GM18502 (cell line): Measurements from ENCODE around the gene ZNF692.
"Not testable (repeated sequence)": the region's sequence is repeated elsewhere in the genome, so short reads cannot be mapped to it uniquely, and the experiment has no call there.

Experiments used
- ATAC-seq: cut with Tn5 transposase; IDR thresholded peaks from one replicate; pipeline ENCODE4 v1.9.1; 2021; ENCODE audit warnings: mild to moderate bottlenecking; ENCODE audit not compliant: unreplicated experiment, poor library complexity

The ZNF692 gene

DNA sequence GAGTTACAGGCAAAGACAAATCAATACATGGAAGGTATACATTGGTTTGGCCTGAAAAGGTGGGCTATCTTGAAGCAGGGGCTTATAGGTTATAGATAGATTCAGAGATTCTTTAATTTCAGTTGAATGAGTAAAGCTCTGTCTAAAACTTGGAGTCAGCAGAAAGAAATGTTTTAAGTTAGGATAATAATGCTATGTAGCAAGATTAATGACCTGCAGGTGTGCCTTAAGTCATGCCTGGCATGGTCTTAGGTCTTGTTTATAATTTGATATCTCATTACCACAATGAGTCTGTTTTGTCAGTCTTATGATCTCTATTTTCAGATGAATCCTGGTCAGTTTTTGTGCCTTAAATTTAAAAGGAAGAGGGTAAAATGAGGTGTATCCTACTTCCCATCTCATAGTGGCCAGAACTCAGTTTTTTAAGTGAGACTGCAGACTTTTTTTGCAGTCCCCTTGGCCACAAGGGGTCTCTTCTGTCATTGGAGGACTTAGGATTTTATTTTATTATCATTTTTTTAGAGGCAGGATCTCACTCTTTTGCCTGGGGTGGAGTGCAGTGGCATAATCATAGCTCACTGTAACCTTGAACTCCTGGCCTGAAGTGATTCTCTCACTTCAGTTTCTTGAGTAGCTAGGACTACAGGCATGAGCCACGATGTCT, 25.9 kb upstream of the ZNF692 start:
- ATAC-seq = no peak

DNA sequence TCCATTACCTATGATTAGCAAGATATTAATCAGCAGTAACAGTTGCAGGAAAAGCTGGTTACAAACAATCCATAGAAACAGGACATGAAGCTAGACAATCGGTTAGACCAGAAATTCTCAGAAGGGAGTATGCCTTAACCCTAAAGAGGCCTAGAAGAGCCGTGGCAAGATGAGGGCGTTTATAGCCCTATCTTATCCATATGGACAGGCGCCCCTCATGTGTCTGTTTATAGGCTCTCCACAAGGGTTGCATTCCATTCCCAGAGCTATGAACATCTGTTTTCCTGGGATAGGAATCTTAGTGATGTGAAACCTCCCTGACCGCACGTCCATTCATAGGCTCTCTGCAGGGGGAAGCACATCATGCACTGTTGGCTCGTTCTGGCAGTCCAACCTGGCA, 23.5 kb upstream of the ZNF692 start:
- not testable (repeated sequence) for ATAC-seq

DNA sequence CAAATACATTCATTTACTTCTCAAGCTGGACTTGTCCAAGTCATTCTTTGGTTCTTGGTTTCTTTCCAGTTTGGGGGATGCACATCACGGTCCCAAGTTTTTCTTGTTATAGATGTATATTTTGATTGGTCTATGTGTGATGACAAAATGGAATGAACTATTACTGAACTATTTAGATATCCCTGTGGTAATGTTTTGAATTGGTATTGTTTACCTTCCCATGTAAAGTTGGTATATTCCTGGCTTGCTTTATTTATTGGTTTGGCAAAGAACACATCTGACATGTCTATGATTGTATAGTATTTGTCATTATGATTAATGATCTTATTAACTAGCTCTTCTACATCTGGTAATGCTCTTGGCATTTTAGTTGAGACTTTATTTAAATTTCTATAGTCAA, 22.4 kb upstream of the ZNF692 start:
- ATAC-seq = no peak

DNA sequence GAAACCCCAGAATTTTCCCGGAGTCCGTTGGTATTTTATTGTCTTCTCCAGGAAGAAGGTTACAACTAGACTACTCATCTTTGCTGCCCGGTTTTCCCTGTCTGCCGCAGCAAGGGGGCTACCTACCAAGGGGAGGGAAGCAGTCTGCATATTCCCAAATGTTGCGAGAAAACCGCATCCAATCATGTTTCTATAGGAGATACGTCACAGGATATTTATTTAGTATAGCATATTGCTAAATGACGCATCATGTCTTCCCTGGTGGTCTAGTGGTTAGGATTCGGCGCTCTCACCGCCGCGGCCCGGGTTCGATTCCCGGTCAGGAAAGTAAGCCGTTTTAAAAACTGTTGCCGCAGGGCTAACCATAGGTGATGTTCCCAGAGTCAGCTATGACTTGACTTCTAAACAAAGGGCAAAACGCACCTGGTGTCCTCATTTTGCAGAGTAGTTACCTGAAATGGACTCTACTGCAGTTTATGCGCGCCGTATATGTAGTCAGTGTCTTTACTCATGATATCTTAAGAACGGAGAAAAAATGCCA, 15.2 kb upstream of the ZNF692 start:
- peak; percentile 74 for ATAC-seq

DNA sequence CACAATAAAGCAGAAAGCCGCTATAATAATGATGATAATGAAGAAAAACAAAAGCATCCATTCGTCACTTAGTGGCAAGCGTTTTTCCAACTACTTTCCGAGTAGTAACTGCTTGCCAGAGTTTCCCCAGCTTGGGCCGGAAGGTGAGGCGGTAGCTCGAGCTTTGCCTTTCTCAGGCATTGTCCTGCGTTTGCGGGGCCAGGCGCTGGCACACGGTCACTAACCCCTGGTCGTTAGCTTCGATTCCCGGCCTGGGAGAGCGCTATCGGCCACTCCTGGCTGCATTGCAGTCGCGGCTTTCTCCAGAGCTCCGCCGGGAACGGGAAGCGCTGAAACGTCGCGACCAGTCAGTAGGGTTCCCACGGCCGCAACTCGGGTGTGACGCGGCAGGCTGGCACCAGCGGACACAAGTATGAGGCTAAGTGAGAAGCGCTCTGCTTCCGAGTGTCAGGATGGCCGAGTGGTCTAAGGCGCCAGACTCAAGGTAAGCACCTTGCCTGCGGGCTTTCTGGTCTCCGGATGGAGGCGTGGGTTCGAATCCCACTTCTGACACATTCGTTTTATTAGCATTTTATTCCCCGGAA, 14.6 kb upstream of the ZNF692 start:
- ATAC-seq = peak; percentile 78

DNA sequence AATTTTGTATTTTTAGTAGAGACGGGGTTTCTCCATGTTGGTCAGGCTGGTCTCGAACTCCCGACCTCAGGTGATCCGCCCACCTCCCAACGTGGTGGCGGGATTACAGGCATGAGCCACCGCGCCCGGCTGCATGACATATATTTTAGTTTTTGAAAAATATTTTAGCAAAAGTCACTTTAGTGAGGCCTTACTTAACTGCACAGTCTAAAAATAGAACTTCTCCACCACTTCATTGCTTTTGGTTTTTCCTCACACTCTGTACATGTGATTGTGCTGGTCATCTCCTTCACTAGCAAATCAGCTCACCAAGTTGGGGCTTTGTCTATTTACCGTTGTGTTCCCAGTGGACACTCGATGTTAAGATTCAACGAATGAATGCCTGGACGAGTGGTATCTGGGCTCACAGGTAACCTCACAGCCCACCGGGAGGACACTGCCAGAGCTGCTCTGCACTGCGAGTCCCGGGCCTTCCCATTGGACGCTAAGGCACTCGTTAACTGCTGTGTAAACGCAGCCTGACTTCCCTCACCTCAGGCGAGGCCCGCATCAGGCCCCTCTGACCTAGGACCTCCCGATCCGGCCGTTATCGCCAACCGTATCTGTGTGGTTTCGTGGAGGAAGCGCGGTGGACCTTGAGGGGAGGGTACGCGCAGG, 14.0 kb upstream of the ZNF692 start:
- peak; percentile 49 for ATAC-seq

DNA sequence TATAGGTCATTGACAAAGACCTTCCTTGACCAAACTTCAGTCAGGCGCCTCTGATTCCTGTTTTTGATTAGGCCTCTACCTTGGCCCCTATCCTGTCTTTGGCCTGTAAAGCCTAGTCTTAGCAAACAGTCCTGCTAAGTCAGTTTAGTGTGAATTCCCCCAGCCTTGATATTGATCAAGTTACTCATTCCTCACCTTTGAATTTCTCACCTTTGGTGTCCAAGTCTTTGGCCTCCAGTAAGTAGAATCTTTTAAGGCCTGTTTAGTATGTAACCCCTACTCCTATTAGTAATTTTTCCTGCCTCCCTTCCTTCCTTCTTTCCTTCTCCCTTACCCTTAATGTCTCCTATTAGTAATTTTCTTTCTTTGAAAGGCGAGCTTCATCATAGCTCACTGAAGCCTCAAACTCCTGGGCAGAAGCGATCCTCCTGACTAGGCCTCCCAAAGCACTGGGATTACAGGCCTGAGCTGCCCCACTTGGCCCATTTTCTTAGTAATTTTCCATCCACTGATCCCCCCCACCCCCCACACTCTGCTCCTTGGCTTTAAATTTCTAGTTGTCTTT, 13.0 kb upstream of the ZNF692 start:
- ATAC-seq = no peak

DNA sequence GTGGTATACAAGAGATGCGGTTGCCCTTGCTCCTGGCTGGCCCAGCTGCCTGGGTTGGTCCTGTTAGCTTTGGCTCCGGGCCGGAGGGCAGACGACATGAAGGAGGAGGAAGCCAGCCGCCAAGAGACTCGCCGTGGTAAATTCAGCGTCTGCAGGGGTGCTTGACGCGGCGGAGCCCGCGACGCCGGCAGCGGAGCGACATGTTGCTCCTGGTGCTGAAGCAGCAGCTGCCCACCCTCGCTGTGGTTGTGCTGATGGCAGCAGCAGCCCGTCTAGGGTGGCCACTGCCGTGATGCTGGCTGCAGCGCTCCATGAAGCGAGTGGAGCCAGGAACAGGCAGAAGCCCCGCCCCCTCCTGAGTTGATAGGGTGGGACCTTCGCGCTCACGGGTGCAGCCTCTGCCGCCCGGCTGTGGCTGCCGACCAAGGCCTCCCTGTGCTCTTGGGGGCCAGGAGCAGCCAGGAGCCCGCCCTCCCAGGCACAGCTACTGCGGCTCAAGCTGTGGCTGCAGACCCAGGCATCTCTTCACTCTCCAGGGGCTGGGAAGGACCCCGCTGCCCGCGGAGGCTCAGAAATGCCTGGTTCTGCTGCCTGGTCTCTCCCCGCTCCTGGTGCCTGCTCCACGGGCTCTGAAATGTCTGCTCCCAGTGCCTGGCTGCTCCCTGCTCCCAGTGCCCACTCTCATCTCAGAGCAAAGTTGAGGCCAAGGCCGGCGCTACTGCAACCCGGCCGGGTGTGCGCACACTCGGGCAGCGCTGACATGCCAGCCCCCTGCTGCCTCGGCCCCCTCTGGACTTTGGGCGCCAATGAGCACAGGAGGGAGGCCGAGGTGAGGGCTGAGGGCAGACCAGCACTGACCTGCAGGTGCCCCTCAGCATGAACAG, 4.4 kb upstream of the ZNF692 start:
- ATAC-seq = peak; percentile 71

DNA sequence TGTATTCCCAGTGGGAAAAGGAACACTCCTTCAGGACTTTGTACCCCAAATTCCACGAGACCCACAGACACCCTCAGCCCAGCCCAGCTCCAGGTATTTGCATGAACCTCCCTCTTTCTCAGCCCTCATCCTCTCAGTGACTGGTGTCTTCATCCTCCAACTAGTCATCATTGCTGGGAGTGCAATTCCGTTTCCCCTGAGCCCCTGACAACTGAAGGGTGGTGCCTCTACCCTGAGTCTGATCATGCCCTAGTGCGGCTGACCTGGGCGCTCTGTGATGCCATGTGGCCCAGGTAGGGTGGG, 3.8 kb upstream of the ZNF692 start:
- peak; percentile 9 for ATAC-seq

DNA sequence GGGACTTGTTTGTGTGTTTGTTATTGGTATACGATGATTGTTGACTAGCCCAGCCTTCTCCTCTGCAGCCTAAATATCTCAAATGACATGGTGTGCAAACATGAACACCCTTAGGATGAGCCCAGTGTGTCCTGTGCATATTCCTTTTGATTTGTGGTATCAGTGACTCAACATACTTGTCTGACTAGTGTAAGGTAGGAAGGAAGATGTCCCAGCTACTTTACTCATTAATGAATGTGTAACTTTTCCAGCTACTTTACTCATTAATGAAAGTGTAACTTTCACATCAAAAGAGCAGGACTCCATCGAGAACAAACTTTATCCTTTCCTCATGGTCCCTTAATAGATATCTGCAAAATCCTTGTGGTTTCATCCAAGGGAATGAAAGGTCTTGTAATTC, 2.7 kb upstream of the ZNF692 start:
- ATAC-seq = no peak

DNA sequence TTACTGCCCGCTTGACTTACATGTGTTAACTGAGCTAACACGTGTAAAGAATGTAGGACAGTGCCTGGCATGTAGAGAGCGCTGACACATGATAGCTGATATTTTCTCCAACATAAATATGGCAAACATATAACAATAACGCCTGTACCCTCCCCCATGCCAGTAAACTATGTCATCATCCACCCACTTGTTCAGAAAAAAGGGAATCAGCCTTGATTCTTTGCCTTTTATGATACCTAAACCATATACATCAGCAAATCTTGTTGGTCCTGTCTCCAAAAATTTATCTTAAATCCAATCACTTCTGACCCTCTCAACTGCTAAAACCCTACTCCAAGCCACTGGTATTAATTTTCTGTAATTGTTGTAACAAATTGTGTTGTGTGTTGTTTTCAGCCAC, 1.1 kb upstream of the ZNF692 start:
- no peak for ATAC-seq

DNA sequence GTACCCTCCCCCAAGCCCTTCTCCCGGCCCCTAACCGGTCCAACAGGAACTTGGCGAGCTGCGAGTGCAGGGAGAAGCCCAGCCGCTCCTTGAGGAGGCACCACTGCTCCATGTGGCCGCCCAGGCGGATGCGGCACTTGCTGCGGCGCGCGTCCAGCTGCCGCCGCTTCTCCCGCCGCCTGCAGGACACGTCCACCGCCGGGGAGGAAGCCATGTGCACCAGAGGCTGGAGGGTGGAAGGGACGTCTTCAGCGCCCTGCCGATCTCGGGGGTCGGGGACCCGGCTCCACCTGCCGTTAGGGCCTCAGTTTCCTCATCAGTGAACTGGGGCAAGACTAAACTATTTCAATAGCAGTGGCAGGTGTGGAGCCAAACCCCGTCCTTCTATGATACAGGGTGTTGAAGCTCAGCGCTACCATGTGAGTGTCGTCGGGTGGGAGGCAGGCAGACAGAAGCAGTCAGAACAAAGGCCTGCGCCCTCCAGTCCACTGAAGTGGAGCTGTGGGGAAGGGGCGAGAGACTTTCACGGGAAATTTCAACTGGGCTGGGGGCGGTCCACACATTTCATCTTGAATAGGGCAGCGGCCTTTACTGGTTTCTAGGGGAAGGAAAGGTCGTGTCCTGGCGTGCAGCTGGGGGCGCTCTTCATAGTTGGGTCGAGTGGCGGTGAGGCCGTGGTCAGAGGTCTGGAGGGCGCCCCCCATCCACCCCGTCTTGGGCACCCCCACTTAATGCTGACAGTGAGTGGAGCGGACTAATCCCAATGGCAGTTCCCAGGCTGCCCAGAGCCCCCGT, 592 bp downstream of the ZNF692 start:
- peak; percentile 42 for ATAC-seq

DNA sequence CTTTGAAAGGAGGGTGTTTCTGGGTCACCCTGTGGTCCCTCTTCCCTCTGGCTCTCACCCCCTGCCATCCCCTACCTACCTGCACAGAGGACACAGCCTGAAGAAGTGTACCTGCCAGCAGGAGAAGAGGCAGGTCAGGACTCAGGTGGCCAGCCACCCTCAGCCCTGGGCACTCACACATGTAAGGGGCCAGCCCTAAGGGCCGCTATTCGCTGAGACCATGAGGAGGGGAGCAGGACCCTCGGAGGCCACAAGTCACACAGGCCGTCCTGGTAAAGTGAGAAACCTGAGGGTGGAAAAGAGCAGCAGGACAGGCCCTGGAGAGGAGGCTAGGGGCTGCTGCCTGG, 1.2 kb downstream of the ZNF692 start:
- peak; percentile 0 for ATAC-seq

DNA sequence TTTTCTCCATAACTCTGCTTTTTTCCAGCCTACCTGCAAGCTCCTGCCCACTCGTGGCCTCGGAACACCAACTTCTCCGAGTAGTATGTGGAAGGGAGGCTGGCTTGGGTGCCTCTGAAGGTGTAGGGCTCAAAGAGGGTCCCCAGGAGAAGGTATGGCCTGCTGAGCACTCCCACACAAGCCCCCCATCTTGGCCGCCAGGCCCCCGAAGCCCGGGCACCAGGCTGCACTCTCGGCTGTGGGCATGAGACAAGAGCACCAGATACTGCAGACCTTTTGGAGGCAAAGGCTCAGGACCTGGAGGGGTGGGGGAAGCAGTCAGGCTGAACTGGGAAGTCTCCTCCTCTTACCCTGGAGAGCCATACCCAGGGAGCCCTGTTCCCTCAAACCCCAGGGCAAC, 1.7 kb downstream of the ZNF692 start:
- no peak for ATAC-seq

DNA sequence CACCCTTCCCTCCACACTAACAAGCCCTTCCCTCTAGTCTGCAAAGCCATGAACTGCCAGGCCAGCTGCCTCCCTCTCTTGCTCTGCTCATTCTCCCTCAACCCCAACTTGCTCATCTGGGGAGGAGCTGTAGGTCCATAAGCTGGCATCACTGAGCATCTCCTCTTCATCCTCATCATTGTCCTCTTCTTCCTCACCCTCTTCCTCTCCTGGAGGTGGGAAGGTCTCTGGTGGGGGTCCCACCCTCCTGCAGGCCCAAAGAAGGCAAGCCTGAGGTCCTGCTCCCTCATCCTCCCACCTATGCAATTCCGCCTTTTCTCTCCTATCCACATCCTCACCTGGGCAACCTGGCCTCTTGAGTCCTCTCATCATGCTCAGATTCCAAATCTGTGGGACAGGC, 2.7 kb downstream of the ZNF692 start:
- no peak for ATAC-seq

DNA sequence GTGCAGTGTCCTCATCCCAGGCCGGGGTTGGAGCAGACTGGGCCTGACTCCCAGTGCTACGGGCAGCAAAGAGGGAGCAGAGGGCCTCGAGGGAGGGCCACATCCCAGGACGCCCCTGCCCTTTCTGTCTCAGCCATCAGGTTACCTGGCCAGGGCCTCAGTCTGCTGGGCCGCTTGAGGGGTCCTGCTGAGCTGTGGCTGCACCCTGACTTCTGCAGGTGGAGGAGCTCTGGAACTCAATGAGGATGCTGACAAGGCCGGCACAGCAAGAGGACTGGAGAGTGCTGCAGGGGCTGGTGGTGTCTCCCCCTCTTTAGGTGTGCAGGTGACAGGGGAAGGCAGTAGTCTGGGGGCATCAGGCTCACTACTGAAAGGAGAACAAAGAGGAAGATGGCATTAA, 3.3 kb downstream of the ZNF692 start:
- no peak for ATAC-seq

DNA sequence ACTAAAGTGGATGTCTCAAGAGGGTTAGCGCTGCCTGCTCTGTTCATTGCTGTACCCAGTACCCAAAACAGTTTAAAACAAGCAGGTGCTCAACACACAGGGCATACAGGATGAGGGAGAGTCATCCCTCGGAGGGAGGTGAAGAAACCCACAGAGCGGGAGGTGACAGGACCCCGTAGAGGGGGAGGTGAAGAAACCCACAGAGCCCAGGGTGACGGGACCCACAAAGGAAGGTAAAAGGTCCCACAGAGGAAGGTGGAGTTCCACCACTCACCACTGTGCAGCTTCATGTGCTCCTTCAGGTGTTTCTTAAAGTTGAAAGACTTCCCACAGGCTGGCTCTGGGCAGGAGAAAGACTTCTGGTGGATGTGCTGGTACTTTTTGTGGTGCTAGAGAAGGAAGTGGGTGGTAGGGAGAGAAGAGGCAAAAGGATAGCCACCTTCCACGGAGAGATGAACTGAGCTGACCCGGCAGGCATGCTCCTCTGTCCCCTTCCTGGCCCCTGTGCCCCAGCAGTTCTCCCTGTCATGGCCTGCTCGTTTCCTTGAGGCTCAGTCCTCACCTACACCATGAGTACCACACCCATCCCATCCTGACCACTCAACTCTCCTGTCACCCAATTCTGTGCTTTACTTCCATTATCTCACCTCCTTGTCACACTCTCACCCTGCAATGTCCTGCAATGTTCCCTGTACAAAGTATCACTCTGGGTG, 5.1 kb downstream of the ZNF692 start:
- no peak for ATAC-seq

DNA sequence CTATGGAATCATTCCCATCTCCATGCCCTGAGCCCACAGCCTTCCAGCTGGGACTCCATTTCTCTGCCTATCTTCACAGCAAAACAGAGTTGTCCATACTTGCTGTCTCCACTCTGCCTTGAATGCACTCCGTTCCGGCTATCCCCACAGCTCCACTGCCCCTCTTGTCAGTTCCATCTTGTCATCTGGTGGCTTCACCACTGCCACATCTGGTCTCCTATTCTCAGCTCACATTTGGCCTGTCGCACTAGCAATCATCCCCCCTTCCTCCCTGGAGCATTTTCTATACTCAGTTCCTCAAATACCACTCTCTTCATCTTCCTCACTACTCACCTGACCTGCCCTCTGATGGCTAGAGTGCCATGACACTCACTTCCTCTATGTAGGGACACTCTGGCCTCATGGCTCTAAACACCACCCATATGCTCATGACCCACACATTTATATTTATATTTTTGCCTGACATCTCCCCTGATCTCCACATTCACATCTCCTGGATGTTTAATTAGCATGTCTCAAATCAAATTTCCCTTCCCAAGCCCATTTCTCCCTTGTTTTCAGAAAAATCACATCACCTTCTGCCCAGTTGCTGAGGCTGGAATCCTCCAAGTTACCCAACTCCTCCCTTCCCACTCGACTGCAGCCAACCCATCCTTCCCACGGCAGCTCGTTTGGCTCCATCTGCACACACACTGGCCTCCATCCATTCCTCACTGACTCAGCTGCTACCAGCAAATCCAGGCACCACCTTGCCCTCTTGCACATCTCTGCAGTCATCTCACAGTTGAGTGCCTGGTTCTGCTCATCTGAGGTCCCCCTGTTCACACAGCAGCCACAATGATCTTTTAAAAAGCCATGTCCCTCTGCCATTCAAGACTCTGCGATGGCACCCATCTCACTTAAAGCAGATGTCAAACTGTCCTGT, 6.1 kb downstream of the ZNF692 start:
- ATAC-seq = no peak
